ENCODE measurements around the gene TNS3.

TNS3 gene

GRCh38 chr7:47378728-47379395 lies 203.0 kb downstream of the TNS3 start:
- DNase-seq, result no peak

DNA sequence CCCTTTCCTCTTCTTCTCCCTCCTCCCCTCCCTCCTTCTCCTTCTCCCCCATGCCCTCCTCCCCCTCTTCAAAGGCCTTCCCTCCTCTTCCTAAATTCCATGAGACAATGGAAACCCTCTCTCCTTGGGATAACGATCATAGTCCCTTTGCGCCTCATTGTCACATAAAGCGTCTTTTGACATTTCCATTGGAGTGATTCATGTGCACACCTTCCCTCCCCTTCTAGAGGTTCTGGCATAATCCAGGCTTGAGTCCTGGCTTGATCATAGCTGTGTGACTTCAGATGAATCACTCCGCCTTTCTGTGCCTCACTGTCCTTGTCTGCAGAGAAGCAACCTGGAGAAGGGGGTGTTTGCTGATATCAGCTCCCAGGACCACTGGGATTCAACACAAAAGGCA lies 204.2 kb downstream of the TNS3 start:
- no peak for DNase-seq

DNA sequence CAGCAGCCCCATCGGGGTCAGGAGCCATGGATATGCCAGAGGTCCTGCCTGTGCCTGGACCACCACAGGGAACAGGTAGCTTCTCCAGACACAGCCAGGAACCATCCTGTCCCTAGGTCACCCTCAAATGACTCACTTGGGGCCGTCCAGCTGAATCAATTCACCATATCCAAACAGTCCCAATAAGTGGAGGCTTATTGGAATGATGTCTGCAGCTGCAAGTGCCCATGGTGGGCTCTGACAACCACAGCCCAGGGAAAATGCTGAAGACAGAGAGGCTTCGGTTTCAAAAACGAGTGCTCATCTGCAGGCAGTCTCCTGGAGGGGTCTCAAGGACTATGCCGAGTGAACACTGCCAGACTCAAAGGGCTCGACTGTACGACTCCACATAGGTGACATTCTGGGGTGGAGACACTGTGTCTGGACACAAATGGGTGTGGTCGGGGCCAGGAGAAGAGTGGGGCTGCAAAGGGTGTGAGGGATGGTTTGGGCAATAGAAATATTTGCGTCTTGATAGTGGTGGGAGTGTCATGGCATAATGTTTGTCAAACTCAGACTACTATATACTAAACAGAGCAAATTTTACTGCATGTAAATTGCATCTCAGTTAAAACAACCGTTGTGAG lies 204.8 kb downstream of the TNS3 start:
- DNase-seq, result no peak

DNA sequence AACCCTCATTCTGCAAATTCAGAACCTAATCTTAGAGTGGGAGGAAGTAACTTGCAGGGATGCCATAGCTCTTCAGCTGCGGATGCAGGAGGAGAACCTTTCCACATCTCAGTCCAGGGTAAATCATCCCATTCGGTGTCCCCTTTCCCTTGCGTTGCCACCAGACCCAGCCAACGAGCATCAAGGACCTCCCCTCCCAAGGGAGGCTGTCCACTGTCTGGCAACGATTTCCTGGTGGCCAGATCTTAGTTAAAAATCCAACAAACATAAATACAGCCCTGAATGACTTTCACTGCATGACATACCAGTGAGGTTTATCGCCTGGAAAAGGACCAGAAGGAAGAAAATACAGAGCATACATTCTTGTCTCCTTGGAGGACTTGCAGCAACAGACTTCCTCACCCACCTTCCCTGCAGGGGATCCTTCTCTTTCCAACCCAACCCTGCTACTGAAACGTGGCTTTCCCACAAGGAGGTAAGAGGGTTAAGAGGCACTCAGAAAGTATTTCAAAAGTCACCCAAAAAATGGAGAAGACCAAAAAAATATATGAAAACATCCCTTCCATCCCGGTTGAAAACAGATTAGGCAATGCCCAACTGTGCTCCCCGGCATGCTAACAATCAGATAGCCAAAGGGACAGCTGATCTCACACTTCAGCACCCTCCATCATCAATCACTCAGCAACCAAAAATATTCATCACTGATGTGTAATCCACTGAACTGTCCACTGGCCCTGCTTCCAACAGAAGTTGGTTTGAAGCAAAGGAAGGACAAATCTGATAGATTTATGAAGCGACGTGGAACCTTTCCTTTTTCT lies 206.6 kb downstream of the TNS3 start:
- no peak for DNase-seq

DNA sequence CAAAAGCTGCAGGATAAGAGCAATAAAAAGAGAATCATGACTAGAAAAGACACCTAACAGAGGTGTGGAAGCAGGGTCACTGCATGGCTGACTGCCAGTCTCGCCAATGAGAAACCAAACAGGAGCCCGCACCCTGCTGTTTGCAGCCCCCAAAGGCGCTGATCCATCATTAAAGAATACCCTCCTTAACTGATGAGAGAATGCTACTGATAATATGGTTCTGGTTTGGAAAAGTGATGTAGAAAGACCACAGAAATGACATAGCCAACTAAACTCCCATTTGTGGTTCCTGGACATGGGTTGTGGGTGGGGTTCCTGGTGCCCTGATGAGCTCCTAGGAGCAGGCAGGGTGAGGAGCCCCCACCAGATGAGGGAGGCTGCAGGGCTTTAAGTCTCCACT lies 207.4 kb downstream of the TNS3 start:
- no peak for DNase-seq

DNA sequence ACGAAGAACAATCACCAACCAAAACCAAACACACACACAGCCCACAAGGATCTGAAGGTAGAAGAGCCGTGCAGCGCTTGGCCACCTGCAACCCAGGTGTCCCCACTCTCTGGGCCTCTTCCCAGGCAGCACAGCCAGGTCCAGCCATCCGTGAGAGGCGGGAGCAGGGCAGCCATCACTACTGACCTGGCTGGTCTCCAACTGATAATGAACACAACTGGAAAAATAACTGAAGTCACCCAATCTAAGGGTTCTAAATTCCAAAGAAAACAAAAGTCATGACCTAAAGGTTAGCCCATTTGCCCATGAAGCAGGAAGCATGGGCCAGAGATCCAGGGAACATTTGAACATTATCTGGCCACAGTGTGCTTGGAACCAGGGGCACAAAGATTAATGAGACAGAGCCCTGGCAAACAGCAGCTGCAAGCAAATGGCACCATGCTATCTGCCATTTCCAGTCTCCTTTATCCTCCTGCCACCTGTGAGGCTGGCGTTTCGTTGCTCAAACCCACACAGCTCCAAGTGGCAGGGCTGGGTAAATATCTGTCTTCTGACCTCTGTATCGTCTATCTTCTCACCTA lies 207.9 kb downstream of the TNS3 start:
- no peak for DNase-seq

DNA sequence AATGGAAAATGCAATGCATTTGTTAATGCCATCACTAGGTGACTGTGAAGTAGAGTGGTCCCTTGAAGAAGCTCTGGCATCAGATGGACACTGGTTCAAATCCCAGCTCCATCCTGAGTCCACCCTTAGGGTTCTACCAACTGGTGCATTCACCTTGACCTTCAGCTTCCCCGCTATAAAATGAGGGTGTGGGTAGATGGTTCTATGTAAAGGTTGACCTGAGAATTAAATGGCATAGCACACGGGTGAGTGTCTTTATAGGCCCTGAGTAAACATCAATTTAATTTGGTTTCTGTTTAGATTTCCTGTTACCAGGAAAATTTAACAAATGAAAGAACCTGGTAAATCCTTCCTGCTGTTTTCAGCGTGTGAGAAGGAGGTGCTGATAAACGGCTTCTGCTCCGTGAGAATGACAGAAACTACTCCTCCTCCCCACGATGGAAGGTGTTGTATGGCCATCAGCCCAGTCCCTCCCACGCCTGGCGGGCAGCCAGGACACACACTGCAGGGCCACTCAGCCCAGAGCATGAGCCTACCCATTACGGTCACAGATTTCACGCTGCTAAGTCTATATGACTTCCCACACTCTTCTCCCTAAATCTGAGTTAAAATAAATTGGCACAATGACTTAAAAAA lies 210.1 kb downstream of the TNS3 start:
- DNase-seq, result peak; percentile 2

GRCh38 chr7:47371317-47371716 lies 210.6 kb downstream of the TNS3 start:
- DNase-seq, result no peak

GRCh38 chr7:47370461-47371042 lies 211.4 kb downstream of the TNS3 start:
- no peak for DNase-seq

DNA sequence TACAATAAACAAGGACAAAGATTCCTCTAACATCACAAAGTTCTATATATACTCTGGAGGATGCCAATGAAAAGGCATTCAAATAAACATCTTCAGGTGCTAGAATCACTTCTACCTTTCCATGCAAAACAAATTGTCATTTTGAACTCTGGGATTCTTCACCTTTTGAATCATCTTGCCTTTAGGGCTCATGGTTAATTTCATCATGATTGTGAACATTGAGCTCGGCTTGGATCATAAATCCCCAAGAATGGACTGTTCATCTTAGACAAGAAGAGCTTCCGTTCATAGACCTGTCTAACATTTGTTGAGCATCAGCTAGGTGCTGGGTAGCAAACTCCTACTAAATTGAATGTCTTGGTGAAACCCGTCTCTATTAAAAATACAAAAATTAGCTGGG lies 212.2 kb downstream of the TNS3 start:
- no peak for DNase-seq

DNA sequence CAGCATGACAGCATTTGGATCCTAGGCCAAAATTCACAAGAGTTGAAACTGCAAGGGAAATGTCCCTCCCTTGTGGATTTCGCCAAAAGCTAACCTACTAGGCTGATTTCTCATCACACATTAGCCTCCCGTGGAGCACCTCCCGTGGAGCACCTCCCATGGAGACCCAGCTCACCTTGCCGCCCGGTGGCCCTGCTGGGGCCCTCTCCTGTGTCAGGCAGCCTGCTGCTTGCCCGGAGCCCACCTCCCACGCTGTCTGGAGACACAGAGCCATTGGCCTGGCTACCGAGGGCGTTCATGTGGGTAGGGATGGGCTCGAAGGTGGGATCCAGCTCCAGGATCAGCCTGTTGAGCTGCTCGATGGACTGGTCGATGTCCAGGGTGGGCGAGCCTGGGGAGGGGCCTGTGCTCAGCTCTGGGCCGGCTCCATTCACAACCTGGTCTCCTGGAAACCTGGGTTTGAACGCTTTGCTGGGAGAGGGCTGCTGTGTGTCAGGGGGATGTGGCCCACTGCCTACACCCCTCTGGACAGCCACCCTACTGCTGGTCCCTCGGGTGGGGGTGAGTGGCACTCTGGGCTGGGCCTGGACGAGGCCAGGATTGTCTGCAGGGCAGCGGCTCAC lies 213.6 kb downstream of the TNS3 start:
- no peak for DNase-seq

- DNase-seq, result no peak
Observed at GRCh38 chr7:47367369-47367768, 214.5 kb downstream of the TNS3 start.

- no peak for DNase-seq
Observed at GRCh38 chr7:47366960-47367359, 215.0 kb downstream of the TNS3 start.

GRCh38 chr7:47366211-47366610 lies 215.7 kb downstream of the TNS3 start:
- no peak for DNase-seq

DNA sequence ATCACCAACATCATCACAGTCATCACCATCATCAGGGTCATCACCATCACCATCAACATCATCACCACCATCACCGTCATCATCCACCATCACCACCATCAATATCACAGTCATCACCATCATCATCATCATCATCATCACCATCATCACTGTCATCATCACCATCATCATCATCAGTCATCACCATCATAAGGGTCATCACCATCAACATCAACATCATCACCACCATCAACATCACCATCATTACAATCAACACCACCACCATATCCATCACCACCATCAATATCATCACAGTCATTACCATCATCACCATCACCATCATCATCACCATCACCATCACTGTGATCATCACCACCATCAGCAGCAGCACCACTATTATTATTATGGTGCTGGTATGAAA lies 218.9 kb downstream of the TNS3 start:
- no peak for DNase-seq

DNA sequence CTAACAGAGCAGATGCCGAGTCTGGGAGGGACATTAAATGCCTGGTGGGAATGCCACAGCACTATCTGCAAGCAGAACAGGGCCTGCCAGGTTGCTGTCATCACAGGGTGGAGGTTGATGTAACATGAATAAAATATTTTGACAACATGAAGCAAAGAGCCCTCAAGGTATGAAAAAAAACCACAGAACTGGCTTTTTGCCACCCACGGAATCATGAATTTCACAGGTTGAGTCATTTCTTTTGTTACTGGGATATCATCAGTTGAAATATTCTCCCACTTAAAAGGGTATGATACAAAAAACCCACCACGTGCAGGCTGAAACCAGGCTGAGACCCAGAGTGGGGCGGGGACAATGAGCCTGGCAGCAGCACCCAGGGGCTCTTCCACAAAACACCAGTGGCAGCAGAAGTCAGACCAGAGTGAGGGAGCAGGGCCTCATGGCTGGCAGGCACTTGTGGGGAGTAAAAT lies 220.1 kb downstream of the TNS3 start:
- no peak for DNase-seq

DNA sequence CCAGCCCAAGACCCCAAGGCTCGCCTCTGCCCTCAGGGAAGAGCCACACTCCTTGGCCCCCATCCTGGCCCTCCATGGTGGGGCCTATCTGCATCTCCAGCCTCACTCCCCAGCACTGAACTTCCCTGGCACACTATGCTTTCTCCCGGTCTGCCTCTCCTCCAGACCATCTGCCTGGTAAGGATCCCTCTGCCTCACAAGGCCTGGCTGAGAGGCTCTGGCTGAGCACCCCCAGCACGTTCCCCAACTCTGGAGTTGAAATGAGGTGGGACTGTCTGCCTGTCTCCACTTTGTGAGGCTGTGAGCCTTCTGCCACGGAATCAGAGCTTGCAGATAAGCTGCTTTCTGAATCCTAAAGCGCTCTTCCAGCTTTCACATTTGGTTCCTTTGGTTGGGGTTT lies 220.7 kb downstream of the TNS3 start:
- DNase-seq, result no peak

- DNase-seq, result no peak
Observed at GRCh38 chr7:47360301-47360900, 221.5 kb downstream of the TNS3 start.

GRCh38 chr7:47358944-47359588 lies 222.8 kb downstream of the TNS3 start:
- no peak for DNase-seq

DNA sequence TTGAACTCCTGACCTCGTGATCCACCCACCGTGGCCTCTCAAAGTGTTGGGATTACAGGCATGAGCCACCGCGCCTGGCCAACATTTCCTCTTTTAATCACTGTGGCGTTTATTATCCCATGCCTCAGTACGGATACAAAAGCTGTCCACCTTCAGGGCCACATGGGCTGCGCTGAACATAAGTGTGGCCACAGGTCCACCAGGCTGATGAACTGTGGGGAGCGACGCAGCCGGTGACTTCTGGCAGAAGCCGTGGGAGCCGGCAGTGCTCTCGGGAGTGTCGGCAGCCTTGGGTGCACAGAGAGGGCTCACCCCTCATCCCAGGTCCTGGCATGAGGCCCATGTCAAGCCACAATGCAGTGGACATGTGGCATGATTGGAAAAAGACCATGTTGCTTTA lies 223.6 kb downstream of the TNS3 start:
- no peak for DNase-seq

DNA sequence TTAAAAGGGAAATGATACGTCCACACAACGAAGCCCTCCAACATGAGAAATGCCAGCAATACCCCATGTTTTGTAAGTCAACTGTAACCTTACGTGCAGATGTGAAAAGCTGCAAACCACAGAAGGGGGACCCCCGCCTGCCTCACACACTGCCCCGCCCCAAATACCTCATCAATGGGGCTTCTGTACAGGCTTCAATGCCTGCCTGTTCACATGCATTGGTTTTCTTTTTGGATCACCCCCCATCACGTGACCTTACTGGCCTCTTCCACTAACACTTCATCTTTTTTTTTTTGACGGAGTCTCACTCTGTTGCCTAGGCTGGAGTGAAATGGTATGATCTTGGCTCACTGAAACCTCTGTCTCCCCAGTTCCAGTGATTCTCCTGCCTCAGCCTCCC lies 224.0 kb downstream of the TNS3 start:
- no peak for DNase-seq
